K562 (cell line): ENCODE measurements around the gene USP48. TPM values are rescaled to one million over a fixed set of nuclear protein-coding genes. Genes with fewer than 3 reads are reported as not detected.

ENCODE experiments used
- ATAC-seq: fragments of 200-7000 bp; cut with Tn5 transposase; 3 replicates; pipeline ENCODE4 v1.9.1; 2020; ENCODE audit warnings: moderate library complexity
- BruUV-seq: library from RNA; stranded (reverse); fragments of 400-500 nt; replicated peaks from 2 replicates; lab custom pipeline; 2021; lab: Mats Ljungman, UMichigan
- CTCF ChIA-PET: fragments of 300-600 bp; formaldehyde crosslinking; extraction: SDS; loops from one replicate; lab custom pipeline; 2021; ENCODE audit warnings: low intra/inter-chr PET ratio; lab: Yijun Ruan, JAX
- POLR2A ChIA-PET: fragments of 300-600, 350-650 bp; sonication (Branson Sonifier 250); formaldehyde crosslinking; extraction: SDS; loops from one replicate; lab custom pipeline; 2021; ENCODE audit warnings: antibody characterized with exemption, inconsistent platforms; lab: Yijun Ruan, JAX
- DNase-seq, 4 experiments: peaks; one replicate each; pipeline versions ENCODE4 v3.0.0 to v3.0.0-alpha.2; 2011 to 2018; ENCODE audit warnings: low spot score in 3 of 4, mixed read lengths in 3 of 4; ENCODE audit errors: extremely low read depth in 1 of 4
- FAIRE-seq: peaks from 2 replicates; lab custom pipeline; 2011; peaks lifted over from hg19 to GRCh38; lab: Jason Lieb, UNC
- H2AFZ ChIP-seq: 2 replicates; pipeline ENCODE4 v1.6.0; 2011; ENCODE audit warnings: low read depth, low read length, control low read depth, inconsistent platforms
- H3K27ac ChIP-seq: fragments of 200-600 bp; 3 replicates; pipeline ENCODE4 v1.8.0; 2011; ENCODE audit warnings: low read depth, mild to moderate bottlenecking, control low read depth, inconsistent platforms, low read length, moderate library complexity, mixed read lengths; ENCODE audit errors: extremely low read depth
- H3K27me3 ChIP-seq, 2 experiments: fragments of 300-600 bp in 1 of 2; 2 replicates in 1 of 2; 3 replicates in 1 of 2; pipeline versions ENCODE4 v1.6.0 to v1.8.0; 2011; ENCODE audit warnings: inconsistent platforms in 2 of 2, low read length in 2 of 2, mild to moderate bottlenecking in 1 of 2, mixed read lengths in 1 of 2, moderate library complexity in 1 of 2; ENCODE audit not compliant: control insufficient read depth in 2 of 2, insufficient read depth in 2 of 2
- H3K36me3 ChIP-seq: fragments of 300-600 bp; 3 replicates; pipeline ENCODE4 v1.8.0; 2011; ENCODE audit warnings: mild to moderate bottlenecking, low read length, inconsistent platforms; ENCODE audit not compliant: control insufficient read depth, insufficient read depth
- H3K4me1 ChIP-seq, 2 experiments: fragments of 200-600 bp in 1 of 2; replicated peaks in 1 of 2; 2 replicates in 1 of 2; 3 replicates in 1 of 2; pipeline versions ENCODE4 v1.5.1 to v1.8.0; 2011; ENCODE audit warnings: inconsistent platforms in 2 of 2, low read length in 2 of 2, mild to moderate bottlenecking in 1 of 2, mixed read lengths in 1 of 2, moderate library complexity in 1 of 2; ENCODE audit not compliant: control insufficient read depth in 2 of 2, insufficient read depth in 2 of 2
- H3K4me2 ChIP-seq: 2 replicates; pipeline ENCODE4 v1.6.1; 2011; ENCODE audit warnings: low read length, control low read depth, inconsistent platforms, mixed read lengths; ENCODE audit not compliant: insufficient read depth
- H3K4me3 ChIP-seq: fragments of 200-600 bp; sonication (generic), shearing (Covaris generic); 2 replicates; pipeline ENCODE4 v1.5.1; 2016; ENCODE audit warnings: control low read depth, inconsistent platforms
- H3K79me2 ChIP-seq: fragments of 200-600 bp; 3 replicates; pipeline ENCODE4 v1.8.0; 2011; ENCODE audit warnings: low read length, inconsistent platforms; ENCODE audit not compliant: control insufficient read depth, insufficient read depth
- H3K9ac ChIP-seq, 2 experiments: 2 replicates each; pipeline versions ENCODE4 v1.6.0 to v1.6.1; 2011; ENCODE audit warnings: low read depth in 2 of 2, low read length in 2 of 2, control low read depth in 1 of 2, inconsistent platforms in 1 of 2, mild to moderate bottlenecking in 1 of 2, mixed read lengths in 1 of 2; ENCODE audit not compliant: insufficient read depth in 1 of 2
- H3K9me1 ChIP-seq: one replicate; pipeline ENCODE4 v1.6.0; 2011; ENCODE audit warnings: inconsistent platforms, mild to moderate bottlenecking, low read length, moderate library complexity; ENCODE audit not compliant: control insufficient read depth, insufficient read depth
- H3K9me3 ChIP-seq: replicated peaks from 2 replicates; pipeline ENCODE4 v1.5.1; 2011; ENCODE audit warnings: low read depth, low read length, inconsistent platforms; ENCODE audit not compliant: control insufficient read depth, insufficient read depth
- H4K20me1 ChIP-seq: replicated peaks from 2 replicates; pipeline ENCODE4 v1.6.1; 2011; ENCODE audit warnings: low read length, inconsistent platforms, mixed read lengths; ENCODE audit not compliant: control insufficient read depth, insufficient read depth
- CEBPG ChIP-seq, 3 experiments: fragments of 200-800 bp in 1 of 3; sonication (Bioruptor generic) in 1 of 3; sonication (generic) in 1 of 3; formaldehyde crosslinking in 1 of 3; IDR thresholded peaks in 2 of 3; conservative IDR thresholded peaks in 1 of 3; 2 replicates each; pipeline versions ENCODE4 v1.6.1 to v1.8.0; 2016 to 2022; ENCODE audit warnings: missing compliant biosample characterization in 2 of 3, missing genetic modification characterization in 2 of 3, mild to moderate bottlenecking in 1 of 3, missing genetic modification reagents in 1 of 3
- CTCF ChIP-seq, 3 experiments: IDR thresholded peaks in 2 of 3; conservative IDR thresholded peaks in 1 of 3; 2 replicates each; pipeline ENCODE4 v1.5.1; 2011 to 2012; ENCODE audit warnings: low read length in 3 of 3, mild to moderate bottlenecking in 3 of 3, control low read depth in 2 of 3, improper control_type of control experiment in 1 of 3, inconsistent platforms in 1 of 3, low read depth in 1 of 3, mixed read lengths in 1 of 3, moderate library complexity in 1 of 3; ENCODE audit not compliant: insufficient read depth in 2 of 3
- HNRNPL ChIP-seq: fragments of 200-400 bp; formaldehyde crosslinking; IDR thresholded peaks from 2 replicates; pipeline ENCODE4 v1.6.1; 2017; ENCODE audit warnings: low read depth, mild to moderate bottlenecking, low read length
- NFYB ChIP-seq: IDR thresholded peaks from 2 replicates; pipeline ENCODE4 v1.6.1; 2011; ENCODE audit warnings: mild to moderate bottlenecking, moderate library complexity; ENCODE audit not compliant: insufficient read length; ENCODE audit errors: extremely low read depth
- NR3C1 ChIP-seq: sonication (generic); formaldehyde crosslinking; IDR thresholded peaks from 2 replicates; pipeline ENCODE4 v1.8.1; 2022; ENCODE audit warnings: missing genetic modification reagents
- PYGO2 ChIP-seq: fragments of 450-650 bp; IDR thresholded peaks from 2 replicates; pipeline ENCODE4 v1.6.1; 2016; ENCODE audit warnings: mild to moderate bottlenecking, missing genetic modification characterization, moderate library complexity, missing compliant biosample characterization
- RAD21 ChIP-seq, 2 experiments: fragments of 250-450 bp in 1 of 2; fragments of 450-650 bp in 1 of 2; sonication (Bioruptor Pico) in 1 of 2; formaldehyde crosslinking in 1 of 2; IDR thresholded peaks in 1 of 2; conservative IDR thresholded peaks in 1 of 2; 2 replicates each; pipeline versions ENCODE4 v1.4.0 to v1.8.0; 2020 to 2022; ENCODE audit warnings: mild to moderate bottlenecking in 2 of 2, moderate library complexity in 1 of 2
- SMARCA4 ChIP-seq: fragments of 450-650 bp; IDR thresholded peaks from 2 replicates; pipeline ENCODE4 v1.6.1; 2016
- TCF7 ChIP-seq: sonication (generic); IDR thresholded peaks from 2 replicates; pipeline ENCODE4 v1.6.1; 2016; ENCODE audit warnings: antibody characterized with exemption, borderline replicate concordance
- THRB ChIP-seq: fragments of 450-650 bp; formaldehyde crosslinking; conservative IDR thresholded peaks from 2 replicates; pipeline ENCODE4 v1.4.0; 2022; ENCODE audit warnings: mild to moderate bottlenecking, missing genetic modification characterization
- XRCC5 ChIP-seq: fragments of 200-400 bp; formaldehyde crosslinking; IDR thresholded peaks from 2 replicates; pipeline ENCODE4 v1.6.1; 2017; ENCODE audit warnings: low read depth, mild to moderate bottlenecking, low read length
- ZHX1 ChIP-seq: fragments of 150-350 bp; conservative IDR thresholded peaks from 2 replicates; pipeline ENCODE4 v1.6.1; 2014; ENCODE audit warnings: low read length
- ZNF140 ChIP-seq: fragments of 250-450 bp; sonication (Bioruptor Pico); IDR thresholded peaks from 2 replicates; pipeline ENCODE4 v1.8.0; 2021; ENCODE audit warnings: moderate library complexity, mild to moderate bottlenecking, inconsistent platforms
- ZNF146 ChIP-seq: IDR thresholded peaks from one replicate; pipeline ENCODE4 v1.6.1; 2018; ENCODE audit warnings: missing compliant biosample characterization; ENCODE audit not compliant: unreplicated experiment
- WGBS: fragments of 100-300 bp; shearing (Covaris generic); methylation state at CpG from one replicate; pipeline ENCODE4 v1.1.6; 2016; ENCODE audit warnings: low coverage, mixed read lengths; ENCODE audit not compliant: insufficient coverage; ENCODE audit errors: missing lambda C conversion rate; 5-methylcytosine and 5-hydroxymethylcytosine counted together
- in situ Hi-C: fragments of 300-500 bp; cut with MboI; formaldehyde crosslinking; loops from 4 replicates; pipeline ENCODE4 v1.15.0; 2018; ENCODE audit warnings: inconsistent platforms, mixed read lengths
- intact Hi-C: fragments of 100-400 bp; cut with micrococcal nuclease; formaldehyde crosslinking; loops from 2 replicates; pipeline ENCODE4 v1.14.2; 2022
- polyA plus RNA-seq, 8 experiments: library from polyadenylated mRNA; depleted of rRNA in 4 of 8; stranded (reverse) in 5 of 8; unstranded in 3 of 8; fragments of >200 nt; fragmentation: Nextera tagmentation in 2 of 8; fragmentation: Illumina TruSeq in 1 of 8; extraction: Ambion mirVana in 2 of 8; extraction: Trizol in 1 of 8; gene quantifications; 2 replicates each; pipeline versions ENCODE4 v1.2.1 to v1.2.3, GENCODE V29; 2011 to 2014; ENCODE audit warnings: inconsistent platforms in 1 of 8, missing spikeins in 1 of 8
- total RNA-seq, 7 experiments: library from RNA; depleted of rRNA in 6 of 7; stranded (reverse); fragments of >200 nt in 6 of 7; fragmentation: Illumina TruSeq in 2 of 7; extraction: Trizol in 2 of 7; gene quantifications; 2 replicates each; pipeline versions ENCODE4 v1.2.1 to v1.2.3, GENCODE V29; 2011 to 2021; ENCODE audit warnings: low replicate concordance in 1 of 7

Gene USP48
- total and polyA plus RNA-seq, 9 of the 15 experiments (the other 6 are each of a cell fraction or from before 2014, with no cell fraction given) = 23.3 to 123 (median 106) TPM

GRCh38 chr1:21700094-21700493, 82.9 kb downstream of the USP48 start:
- intact Hi-C loops = no loop called here
- Histone ChIP-seq H3K4me2 (no peak overlapping the region), H3K9me3 (no peaks in the 10 kb centered on the region), H3K9me1 (no peaks in the 10 kb centered on the region), H3K4me1 (peaks cover 0 to 11% of the 10 kb centered on the region in 2 experiments; a peak in 2 of 5 replicates), H3K27me3 (no peaks in the 10 kb centered on the region), H2AFZ (no peak overlapping the region), H3K36me3 (peaks cover 86% of the 10 kb centered on the region), H3K27ac (no peak overlapping the region), H3K9ac (no peak overlapping the region), H3K4me3 (no peak overlapping the region), H4K20me1 (no peaks in the 10 kb centered on the region), H3K79me2 (peaks cover 8% of the 10 kb centered on the region; the same call in 1 of the 3 replicates)
- no peak for FAIRE-seq
- BruUV-seq = no TSS peak
- no peak for ATAC-seq
- WGBS = 79% methylated on average over 4 of the region's 4 CpGs
- DNase-seq = no peak
- POLR2A ChIA-PET = no interaction called here
- in situ Hi-C loops = no loop called here
- CTCF ChIA-PET = interaction anchor here (0.6 kb wide), 1 partner anchor 42 kb away, joined by 3 read pairs; no protein-coding TSS in a partner anchor
- TF ChIP-seq THRB (CRISPR knock-in tag) (no peak), ZNF146 (no peak), ZNF140 (no peak), CEBPG (CRISPR knock-in tag; IDR thresholded peaks at IDR 0.05) (no peak), CEBPG (tag; conservative IDR thresholded peaks at IDR 0.05 in 1 of 2, IDR thresholded peaks at IDR 0.05 in 1 of 2) (no peak), SMARCA4 (no peak), RAD21 (CRISPR knock-in tag; conservative IDR thresholded peaks at IDR 0.05 in 1 of 2, IDR thresholded peaks at IDR 0.05 in 1 of 2) (0 out of 4 replicates have a peak, but pooled peaks of 1 of the 2 experiments have one; percentile 12), CTCF (IDR thresholded peaks at IDR 0.05 in 2 of 3, conservative IDR thresholded peaks at IDR 0.05 in 1 of 3; ENCODE audit: insufficient read depth in 2 of 3, low read depth in 1 of 3, low read length in 3 of 3) (0 out of 6 replicates have a peak, but pooled peaks of 2 of the 3 experiments have one; percentile 6 to 15), PYGO2 (no peak), NR3C1 (CRISPR knock-in tag) (no peak), HNRNPL (no peak), NFYB (no peak), XRCC5 (no peak), TCF7 (no peak), ZHX1 (no peak)
